GM19372 (cell line): ENCODE data around the gene PYROXD2.
"Not testable (repeated sequence)": the region's sequence is repeated elsewhere in the genome, so short reads cannot be mapped to it uniquely, and the experiment has no call there.

Source experiments
- ATAC-seq: cut with Tn5 transposase; IDR thresholded peaks from one replicate; pipeline ENCODE4 v1.9.1; 2021; ENCODE audit warnings: mild to moderate bottlenecking, low read depth, moderate library complexity; ENCODE audit not compliant: unreplicated experiment

The PYROXD2 gene

GRCh38 chr10:98370831-98371820, 43.9 kb downstream of the PYROXD2 start:
- no peak for ATAC-seq

GRCh38 chr10:98369801-98370200, 45.2 kb downstream of the PYROXD2 start:
- ATAC-seq: no peak

- no peak for ATAC-seq
These were observed 46.3 kb downstream of the PYROXD2 start for GRCh38 chr10:98368644-98369043.

- no peak for ATAC-seq
These were observed 47.2 kb downstream of the PYROXD2 start for GRCh38 chr10:98367604-98368451.

GRCh38 chr10:98366062-98366530, 48.9 kb downstream of the PYROXD2 start:
- no peak for ATAC-seq

- no peak for ATAC-seq
These were observed 49.4 kb downstream of the PYROXD2 start for GRCh38 chr10:98365406-98366061.

GRCh38 chr10:98364432-98365102, 50.4 kb downstream of the PYROXD2 start:
- ATAC-seq: no peak

GRCh38 chr10:98363220-98363619, 51.8 kb downstream of the PYROXD2 start:
- no peak for ATAC-seq

GRCh38 chr10:98361131-98362025, 53.6 kb downstream of the PYROXD2 start:
- peak; percentile 86 for ATAC-seq

GRCh38 chr10:98357194-98357822, 57.7 kb downstream of the PYROXD2 start:
- ATAC-seq: no peak

- ATAC-seq: no peak
These were observed 60.5 kb downstream of the PYROXD2 start for GRCh38 chr10:98354491-98354890.

- ATAC-seq: no peak
These were observed 61.8 kb downstream of the PYROXD2 start for GRCh38 chr10:98353170-98353569.

GRCh38 chr10:98351831-98352402, 63.1 kb downstream of the PYROXD2 start:
- no peak for ATAC-seq

GRCh38 chr10:98349508-98349922, 65.5 kb downstream of the PYROXD2 start:
- ATAC-seq: no peak

GRCh38 chr10:98346847-98347246, 68.1 kb downstream of the PYROXD2 start:
- ATAC-seq: no peak

GRCh38 chr10:98344589-98345038, 70.4 kb downstream of the PYROXD2 start:
- no peak for ATAC-seq

- ATAC-seq: not testable (repeated sequence)
These were observed 73.3 kb downstream of the PYROXD2 start for GRCh38 chr10:98341701-98342100.

- ATAC-seq: no peak
These were observed 74.1 kb downstream of the PYROXD2 start for GRCh38 chr10:98340940-98341310.
